IPS DF 4.7 (cell line): Measurements from ENCODE around the gene HCN2.

Experiments used
- DNase-seq: peaks from one replicate; pipeline ENCODE4 v3.0.0-alpha.2; 2013; ENCODE audit warnings: low spot score; ENCODE audit errors: extremely low read depth

The HCN2 gene

DNA sequence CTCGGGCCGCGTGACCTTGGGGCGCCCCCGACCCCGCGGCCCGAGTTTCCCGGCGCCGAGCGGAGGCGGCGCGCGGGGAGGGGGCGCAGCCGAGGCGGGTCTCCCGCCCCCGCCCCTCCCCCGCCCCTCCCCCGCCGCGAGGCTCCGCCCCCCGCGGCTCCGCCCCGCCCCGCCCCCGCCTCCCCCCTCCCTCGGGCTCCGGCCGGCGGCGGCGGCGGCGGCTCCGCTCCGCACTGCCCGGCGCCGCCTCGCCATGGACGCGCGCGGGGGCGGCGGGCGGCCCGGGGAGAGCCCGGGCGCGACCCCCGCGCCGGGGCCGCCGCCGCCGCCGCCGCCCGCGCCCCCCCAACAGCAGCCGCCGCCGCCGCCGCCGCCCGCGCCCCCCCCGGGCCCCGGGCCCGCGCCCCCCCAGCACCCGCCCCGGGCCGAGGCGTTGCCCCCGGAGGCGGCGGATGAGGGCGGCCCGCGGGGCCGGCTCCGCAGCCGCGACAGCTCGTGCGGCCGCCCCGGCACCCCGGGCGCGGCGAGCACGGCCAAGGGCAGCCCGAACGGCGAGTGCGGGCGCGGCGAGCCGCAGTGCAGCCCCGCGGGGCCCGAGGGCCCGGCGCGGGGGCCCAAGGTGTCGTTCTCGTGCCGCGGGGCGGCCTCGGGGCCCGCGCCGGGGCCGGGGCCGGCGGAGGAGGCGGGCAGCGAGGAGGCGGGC, at the start of gene HCN2:
TSS of gene HCN2 (plus strand) at position 189 of the 703 bp plus-strand sequence. CDS start at position 254, 65 bp downstream.
- no peak for DNase-seq

DNA sequence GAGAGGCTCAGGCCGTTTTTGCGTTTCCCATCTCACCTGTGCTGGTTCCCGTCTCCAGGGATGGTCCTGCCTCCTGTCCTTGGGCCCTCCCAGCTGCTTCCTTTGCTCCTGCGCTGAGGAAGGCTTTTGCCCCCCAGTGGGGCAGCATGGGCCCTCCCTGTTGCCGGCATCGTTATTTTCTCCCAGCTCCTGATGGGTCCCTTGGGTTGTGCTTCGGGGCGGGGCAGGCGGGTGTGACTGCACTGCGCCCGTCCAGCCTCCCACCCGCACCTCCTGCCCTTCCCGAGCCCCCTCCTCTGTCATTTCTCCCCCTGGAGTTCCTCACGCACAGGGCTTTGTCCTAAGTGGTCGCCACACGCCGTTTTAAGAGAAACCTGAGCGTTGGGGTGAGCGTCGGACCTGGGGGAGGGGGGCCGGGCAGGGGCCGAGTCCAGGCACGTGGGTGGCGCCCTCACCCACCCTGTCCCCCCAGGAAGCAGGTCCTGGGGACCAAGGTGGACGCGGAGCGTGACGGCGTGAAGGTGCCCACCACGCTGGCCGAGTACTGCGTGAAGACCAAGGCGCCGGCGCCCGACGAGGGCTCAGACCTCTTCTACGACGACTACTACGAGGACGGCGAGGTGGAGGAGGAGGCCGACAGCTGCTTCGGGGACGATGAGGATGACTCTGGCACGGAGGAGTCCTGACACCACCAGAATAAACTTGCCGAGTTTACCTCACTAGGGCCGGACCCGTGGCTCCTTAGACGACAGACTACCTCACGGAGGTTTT, 48.6 kb upstream of the HCN2 start:
- DNase-seq, result no peak

DNA sequence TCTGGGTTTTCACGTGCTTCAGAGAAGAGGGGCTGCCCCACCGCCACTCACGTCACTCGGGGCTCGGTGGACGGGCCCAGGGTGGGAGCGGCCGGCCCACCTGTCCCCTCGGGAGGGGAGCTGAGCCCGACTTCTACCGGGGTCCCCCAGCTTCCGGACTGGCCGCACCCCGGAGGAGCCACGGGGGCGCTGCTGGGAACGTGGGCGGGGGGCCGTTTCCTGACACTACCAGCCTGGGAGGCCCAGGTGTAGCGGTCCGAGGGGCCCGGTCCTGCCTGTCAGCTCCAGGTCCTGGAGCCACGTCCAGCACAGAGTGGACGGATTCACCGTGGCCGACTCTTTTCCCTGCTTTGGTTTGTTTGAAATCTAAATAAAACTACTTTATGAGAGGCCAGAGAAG, 48.0 kb upstream of the HCN2 start:
- DNase-seq, result no peak

DNA sequence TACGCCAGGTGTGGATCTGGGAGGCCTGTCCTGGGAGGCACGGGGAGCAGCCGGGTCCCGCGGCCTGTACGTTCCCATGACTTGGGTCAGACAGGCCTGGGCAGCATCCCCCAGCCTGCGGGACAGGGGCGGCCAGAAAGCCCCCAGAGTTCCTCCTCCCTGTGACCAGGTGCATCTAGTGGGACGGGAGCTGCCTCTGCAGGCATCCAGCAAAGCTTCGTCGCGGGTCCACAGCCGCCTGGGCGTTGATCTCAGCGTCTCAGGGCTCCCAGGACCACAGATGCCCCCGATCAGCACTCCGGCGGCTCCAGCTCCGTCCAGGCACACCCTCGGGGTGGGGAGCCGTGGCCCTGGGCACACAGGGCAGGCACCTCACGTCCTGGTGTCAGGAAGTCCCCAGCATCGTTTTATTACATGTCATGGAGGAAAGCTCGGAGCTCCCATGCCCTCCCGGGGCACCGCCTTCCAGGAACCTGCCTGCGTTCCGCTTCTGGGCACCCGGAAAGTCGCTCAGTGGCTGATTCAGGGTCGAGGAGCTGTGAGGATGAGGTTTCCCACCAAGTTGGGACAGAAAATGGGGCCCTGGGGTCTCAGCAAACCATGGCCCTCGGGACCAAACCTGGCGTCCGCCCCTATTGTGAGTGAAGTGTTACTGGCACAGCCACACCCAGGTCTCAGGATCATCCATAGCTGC, 47.4 kb upstream of the HCN2 start:
- DNase-seq, result no peak

DNA sequence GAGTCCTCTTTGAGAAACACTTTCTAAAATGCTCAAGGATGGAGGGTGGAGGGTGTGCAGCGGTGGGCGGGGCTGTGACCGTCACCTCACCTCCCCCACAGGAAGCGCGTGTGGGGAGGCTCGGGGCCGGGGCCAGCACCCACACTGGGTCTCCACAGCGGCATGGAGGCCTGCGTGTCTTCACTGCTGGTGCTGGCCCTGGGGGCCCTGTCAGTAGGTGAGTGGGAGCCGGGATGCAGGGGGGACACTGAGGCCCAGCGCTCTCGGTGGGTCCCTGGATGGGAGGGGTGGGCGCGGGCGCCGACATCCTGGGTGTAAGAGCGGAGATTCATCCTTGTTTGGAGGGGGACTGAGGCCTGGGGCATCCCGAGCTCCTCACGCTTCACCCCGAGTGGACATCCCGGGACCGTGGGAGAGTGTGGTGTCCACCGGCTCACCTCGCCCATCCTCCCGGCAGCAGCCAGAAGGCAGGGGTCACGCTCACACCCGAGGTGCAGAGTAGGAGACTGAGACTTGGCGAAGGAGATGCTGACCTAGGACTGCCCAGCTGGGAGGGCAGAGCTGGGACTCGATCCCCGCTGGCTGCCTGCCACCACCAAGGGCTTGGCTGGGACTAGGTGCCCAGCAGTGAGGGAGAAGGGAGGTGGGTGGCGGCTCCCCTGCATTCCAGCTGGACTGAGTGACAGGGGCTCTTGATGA, 45.6 kb upstream of the HCN2 start, which contains the start of gene GZMM:
TSS of gene GZMM (plus strand) at position 144 of the 699 bp plus-strand sequence. CDS start at position 163, 19 bp downstream.
- no peak for DNase-seq

DNA sequence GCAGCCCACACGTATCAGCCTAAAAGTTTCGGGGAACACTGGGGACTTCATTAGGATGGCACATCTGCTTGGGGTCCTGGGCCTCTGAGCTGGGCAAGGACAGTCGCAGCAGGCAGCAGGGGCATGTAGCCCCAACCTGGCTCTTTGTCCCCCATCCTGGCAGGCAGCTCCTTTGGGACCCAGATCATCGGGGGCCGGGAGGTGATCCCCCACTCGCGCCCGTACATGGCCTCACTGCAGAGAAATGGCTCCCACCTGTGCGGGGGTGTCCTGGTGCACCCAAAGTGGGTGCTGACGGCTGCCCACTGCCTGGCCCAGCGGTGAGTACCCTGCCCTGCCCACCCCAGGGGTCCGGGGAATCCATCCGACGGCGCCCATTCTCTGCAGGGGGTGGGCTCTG, 42.6 kb upstream of the HCN2 start:
- no peak for DNase-seq

DNA sequence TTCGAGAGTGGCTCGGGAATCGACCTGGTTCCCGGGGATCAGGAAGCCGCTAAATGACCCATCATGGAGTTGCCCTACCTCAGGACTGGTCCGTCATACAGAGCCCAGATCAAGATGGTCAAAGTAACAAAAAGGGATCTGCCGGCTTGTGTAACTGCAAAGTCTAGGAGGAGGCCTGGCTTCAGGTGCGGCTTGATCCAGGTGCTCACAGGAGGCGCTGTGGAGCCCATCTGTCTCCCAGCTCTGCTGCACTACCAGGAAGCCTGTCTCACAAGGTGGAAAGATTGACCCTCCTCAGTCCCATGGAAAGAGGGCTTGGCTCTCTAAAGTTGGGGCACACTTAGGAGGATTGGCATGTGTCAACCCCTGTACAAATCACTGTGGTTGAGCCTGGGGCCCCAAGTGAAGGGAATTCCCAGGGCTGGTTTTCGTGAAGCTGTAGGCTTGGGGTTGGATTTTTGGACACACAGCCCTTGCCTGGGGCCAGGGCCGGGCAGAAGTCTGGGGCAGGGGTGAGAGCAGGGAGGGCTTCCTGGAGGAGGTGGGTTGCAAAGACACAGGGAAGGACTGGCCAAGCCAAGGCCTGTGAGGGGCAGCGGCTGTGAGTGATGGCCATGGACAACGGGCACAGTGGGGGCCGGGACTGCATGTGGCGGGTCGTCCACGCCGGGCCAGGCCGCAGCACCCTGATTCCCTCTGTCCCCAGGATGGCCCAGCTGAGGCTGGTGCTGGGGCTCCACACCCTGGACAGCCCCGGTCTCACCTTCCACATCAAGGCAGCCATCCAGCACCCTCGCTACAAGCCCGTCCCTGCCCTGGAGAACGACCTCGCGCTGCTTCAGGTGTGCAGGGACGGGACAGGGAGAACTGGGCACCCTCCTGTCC, 41.6 kb upstream of the HCN2 start:
- DNase-seq, result no peak

DNA sequence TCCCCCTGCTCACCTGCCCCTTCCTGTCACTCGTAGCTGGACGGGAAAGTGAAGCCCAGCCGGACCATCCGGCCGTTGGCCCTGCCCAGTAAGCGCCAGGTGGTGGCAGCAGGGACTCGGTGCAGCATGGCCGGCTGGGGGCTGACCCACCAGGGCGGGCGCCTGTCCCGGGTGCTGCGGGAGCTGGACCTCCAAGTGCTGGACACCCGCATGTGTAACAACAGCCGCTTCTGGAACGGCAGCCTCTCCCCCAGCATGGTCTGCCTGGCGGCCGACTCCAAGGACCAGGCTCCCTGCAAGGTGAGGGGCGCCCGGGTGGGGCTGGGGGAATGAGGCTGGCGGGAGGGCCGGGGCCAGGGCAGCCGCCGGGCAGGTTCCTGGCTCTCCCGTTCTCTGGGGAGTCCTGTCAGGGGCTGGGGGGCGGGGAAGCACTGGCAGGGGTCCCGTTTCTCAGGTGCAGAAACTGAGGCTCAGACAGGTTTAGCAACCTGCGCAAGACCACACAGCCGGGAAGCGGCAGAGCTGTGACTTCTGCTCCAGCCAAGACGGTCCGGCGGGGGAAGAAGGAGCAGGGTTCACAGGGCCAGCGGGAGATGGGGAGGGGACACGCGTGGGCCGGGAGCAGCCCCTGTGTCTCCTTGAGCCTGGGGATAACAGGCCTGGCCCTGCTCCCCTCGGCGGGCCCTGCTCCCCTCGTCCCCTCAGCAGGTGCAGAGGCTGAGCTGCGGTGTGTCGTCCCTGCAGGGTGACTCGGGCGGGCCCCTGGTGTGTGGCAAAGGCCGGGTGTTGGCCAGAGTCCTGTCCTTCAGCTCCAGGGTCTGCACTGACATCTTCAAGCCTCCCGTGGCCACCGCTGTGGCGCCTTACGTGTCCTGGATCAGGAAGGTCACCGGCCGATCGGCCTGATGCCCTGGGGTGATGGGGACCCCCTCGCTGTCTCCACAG, 40.5 kb upstream of the HCN2 start:
- DNase-seq, result no peak

DNA sequence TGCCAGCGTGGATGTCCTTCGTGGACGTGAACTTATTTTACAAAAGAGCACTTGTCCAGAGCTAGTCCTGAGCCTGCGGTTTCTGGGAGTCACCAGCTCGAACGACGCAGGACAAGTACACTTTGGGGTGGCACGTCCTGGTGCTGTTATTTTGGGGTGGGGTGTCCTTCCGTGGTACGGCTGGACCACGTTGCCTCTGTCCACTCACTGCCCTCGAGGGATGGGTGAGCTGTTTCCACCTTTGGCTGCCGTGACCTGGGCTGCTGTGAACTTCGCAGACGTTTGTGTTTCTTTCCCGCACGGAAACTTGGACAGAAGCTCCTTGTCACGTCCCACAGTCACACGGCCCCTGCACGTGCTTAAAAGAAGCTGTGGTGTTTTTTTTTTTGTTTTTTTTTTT, 34.9 kb upstream of the HCN2 start:
- DNase-seq, result no peak

DNA sequence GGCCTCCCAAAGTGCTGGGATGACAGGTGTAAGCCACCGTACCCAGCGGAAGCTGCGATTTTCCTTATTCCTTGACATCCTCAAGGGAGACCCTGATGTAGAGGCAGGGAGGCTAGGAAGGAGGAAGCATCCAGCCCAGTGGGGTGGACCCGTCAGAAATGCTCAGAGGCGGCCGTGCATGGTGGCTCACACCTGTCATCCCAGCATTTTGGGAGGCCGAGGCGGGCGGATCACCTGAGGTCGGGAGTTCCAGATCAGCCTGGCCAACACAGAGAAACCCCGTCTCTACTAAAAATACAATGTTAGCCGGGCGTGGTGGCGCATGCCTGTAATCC, 34.2 kb upstream of the HCN2 start:
- DNase-seq, result no peak

DNA sequence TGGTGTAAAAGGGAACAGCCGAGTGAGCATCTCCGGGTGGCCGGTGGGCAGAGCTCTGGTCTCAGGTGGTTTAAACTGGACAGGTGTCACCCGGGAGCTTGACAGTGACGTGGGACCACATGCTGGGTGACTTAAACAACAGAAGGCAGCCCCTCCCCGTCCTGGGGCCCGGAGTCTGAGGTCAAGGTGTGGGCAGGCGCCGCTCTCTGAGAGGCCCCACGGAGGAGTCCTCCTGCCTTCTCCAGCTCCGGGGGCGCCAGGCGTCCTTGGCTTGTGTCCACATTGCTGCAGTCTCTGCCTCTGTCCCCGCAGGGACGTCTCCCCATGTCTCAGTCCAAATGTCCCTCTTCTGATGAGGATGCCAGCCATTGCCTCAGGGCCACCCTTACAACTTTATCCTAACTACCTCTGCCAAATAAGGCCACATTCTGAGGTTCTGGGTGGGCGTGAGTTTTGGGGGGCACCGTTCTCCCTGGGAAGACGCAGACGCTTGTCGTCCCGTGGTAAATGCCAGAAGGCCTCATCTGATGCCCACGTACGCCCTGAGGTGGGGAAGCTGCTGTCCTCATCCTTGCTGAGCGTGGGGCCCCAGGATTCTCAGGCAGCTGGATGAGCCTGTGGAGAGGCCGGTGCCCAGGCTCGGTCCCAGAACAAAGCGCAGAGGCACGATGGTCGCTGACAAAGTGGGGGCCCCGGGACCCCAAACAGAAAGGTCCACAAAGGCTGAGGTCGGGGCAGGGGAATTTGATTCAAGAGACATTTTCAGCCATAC, 32.9 kb upstream of the HCN2 start:
- no peak for DNase-seq

DNA sequence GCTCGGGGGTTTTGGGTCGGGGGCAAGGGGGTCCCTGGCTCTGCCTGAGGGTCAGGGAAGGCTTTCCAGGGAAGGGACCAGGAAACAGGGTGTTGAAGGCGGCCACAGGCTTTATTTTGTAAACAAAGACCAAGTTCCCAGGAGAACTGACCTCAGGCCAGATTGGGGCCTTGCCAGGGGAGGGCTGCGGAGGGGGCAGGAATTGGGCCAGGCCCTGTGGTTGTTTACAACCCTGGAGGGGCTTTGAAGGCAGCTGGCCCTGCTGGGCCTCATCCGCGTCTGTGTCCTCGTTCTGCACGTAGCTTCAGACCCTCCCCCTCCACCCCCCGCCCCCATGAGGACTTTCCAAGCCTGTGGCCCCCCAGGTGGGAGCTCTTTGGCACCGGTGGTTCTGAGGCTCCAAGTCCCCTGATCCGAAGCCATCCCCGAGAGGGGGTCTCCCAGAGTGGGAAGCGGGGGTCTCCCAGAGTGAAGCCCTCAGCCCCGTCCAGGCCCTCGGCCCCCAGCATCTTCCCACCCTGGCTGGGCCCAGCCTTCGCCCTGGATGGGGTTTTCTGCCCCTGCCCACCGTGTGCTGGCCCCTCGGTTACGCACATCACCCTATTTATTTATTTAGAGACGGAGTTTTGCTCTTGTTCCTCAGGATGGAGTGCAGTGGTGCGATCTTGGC, 30.8 kb upstream of the HCN2 start:
- DNase-seq, result no peak

DNA sequence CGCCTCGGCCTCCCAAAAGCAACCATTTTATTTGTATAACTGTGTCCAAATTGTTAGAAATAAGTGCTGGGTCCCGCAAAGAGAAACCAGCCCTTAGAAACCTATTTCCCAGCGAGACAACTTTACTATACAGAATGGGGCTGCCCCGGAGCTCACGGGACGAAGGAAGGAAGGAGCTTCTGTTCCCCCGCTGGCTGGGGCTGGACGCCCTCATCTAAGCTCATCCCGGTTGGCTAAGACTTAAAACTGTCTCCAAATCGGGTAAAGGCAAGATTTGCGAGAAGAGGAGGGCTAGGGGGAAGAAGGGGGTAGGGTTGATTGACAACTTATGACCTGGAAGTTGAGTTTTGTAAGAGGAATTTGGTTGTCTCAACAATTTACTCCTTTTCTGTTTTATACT, 29.6 kb upstream of the HCN2 start:
- DNase-seq, result no peak

DNA sequence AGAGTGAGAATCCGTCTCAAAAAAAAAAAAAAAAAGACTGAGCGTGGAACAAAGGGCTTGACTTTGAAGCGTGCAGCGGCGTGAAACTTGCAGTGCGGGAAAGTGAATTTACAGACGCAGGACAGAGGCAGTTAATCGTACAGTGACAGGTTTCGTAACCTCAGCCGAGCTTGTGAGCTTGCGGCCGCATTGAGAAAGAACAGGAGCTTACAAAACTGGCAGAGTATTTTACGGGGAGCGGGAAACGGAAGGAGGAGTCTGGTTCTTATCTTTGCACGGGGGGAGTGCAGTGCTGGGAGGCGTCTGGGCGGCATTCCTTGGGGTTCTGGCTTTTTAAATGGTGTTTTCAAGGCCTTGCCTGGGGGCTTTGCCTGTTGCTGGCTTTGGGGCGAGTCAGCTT, 23.3 kb upstream of the HCN2 start:
- DNase-seq, result no peak

DNA sequence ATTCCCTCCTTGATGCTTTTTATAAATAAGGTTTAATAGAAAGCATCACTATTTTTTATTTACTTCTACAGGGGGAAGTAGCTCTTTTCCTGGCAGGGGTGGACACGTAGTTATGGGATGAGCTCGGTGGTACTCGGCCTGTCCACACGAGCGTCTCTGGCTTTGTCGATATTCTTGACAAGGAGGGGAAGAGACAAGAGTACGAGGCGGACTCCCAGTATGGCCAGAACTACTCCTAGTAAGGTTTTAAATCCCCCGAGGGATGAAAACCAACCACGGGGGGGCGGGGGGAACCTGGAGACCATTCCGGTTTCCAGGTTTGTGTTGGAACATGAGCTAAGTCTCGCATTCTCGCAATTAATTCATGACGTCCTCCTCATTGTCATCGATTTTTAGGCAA, 22.8 kb upstream of the HCN2 start:
- DNase-seq, result no peak

DNA sequence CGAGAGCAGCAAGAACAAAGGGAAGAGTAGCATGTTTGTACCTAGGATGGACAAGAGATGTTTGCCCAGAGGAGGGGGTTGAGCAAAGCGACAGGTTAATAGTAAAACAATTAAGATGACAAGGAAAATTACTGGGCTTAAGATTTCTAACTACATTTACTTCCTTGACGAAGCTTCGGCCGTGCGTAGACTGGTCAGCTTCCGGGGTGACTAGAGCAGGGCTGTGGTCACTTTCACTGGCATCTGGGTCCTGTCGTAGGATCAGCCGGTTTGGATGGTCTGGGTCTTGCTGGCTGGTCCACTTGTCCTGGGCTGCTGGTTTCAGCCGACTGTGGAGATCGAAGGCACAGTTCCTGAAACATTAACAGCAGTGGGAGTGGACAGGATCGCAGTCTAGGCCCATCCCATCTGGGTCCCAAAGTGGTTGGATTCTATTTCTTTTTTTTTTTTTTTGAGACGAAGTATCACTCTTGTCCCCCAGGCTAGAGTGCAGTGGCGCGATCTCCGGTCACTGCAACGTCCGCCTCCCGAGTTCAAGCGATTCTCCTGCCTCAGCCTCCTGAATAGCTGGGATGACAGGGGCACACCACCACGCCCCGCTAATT, 22.3 kb upstream of the HCN2 start:
- no peak for DNase-seq

DNA sequence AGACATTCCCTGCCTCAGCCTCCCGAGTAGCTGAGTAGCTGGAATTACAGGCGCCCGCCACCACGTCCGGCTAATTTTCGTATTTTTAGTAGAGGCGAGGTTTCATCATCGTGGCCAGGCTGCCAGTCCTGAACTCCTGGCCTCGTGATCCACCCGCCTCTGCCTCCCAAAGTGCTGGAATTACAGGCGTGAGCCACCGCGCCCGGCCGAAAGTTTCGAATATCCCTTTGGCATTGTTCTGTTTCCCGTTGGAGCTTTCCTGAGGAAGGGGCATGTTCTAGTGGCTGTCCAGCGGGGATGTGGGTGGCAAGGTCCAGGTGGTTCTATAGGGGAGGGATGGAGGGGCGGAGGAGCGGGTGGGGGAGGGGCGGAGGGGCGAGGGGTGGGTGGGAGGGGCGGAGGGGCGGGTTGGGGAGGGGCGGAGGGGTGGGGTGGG, 19.4 kb upstream of the HCN2 start:
- no peak for DNase-seq
